IMR-90 (cell line): ENCODE data around the gene DIP2C. TPM values are rescaled to one million over a fixed set of nuclear protein-coding genes. Genes with fewer than 3 reads are reported as not detected.

Experiments
- ATAC-seq: fragments of 200-7000 bp; cut with Tn5 transposase; 2 replicates; pipeline ENCODE4 v1.9.1; 2020; ENCODE audit warnings: low read depth, mild to moderate bottlenecking, moderate library complexity
- BruUV-seq: library from RNA; stranded (reverse); fragments of 400-500 nt; replicated peaks from 2 replicates; lab custom pipeline; 2021; lab: Mats Ljungman, UMichigan
- CTCF ChIA-PET: fragments of 300-600 bp; formaldehyde crosslinking; extraction: SDS; loops from one replicate; lab custom pipeline; 2021; ENCODE audit warnings: antibody characterized with exemption; lab: Yijun Ruan, JAX
- POLR2A ChIA-PET: fragments of 300-600 bp; sonication (Branson Sonifier 250); formaldehyde crosslinking; loops from one replicate; lab custom pipeline; 2022; ENCODE audit warnings: antibody characterized with exemption; ENCODE audit not compliant: unreplicated experiment; lab: Charles Lee
- DNase-seq: peaks from one replicate; pipeline ENCODE4 v3.0.0; 2013
- H2AFZ ChIP-seq: replicated peaks from 2 replicates; pipeline ENCODE3; 2013; ENCODE audit warnings: low read length, mild to moderate bottlenecking; ENCODE audit not compliant: poor library complexity
- H2AK5ac ChIP-seq: 2 replicates; pipeline ENCODE4 v1.6.1; 2013; ENCODE audit warnings: low read depth, low read length, inconsistent platforms
- H2AK9ac ChIP-seq: replicated peaks from 2 replicates; pipeline ENCODE3; 2013; ENCODE audit warnings: mild to moderate bottlenecking, low read depth, low read length, moderate library complexity; ENCODE audit not compliant: poor library complexity
- H2BK120ac ChIP-seq: 2 replicates; pipeline ENCODE4 v1.6.1; 2013; ENCODE audit warnings: low read depth, low read length, inconsistent platforms
- H2BK15ac ChIP-seq: 3 replicates; pipeline ENCODE4 v1.6.1; 2013; ENCODE audit warnings: low read depth, low read length, inconsistent platforms
- H2BK20ac ChIP-seq: 2 replicates; pipeline ENCODE4 v1.6.1; 2013; ENCODE audit warnings: low read depth, mild to moderate bottlenecking, inconsistent platforms, low read length, moderate library complexity
- H2BK5ac ChIP-seq: 2 replicates; pipeline ENCODE4 v1.6.1; 2013; ENCODE audit warnings: mild to moderate bottlenecking, low read depth, low read length, inconsistent platforms; ENCODE audit not compliant: poor library complexity, severe bottlenecking
- H3K14ac ChIP-seq: replicated peaks from 2 replicates; pipeline ENCODE4 v1.6.1; 2013; ENCODE audit warnings: low read depth, low read length, inconsistent platforms
- H3K18ac ChIP-seq: 2 replicates; pipeline ENCODE4 v1.6.1; 2013; ENCODE audit warnings: low read depth, low read length, control low read depth
- H3K23ac ChIP-seq: 2 replicates; pipeline ENCODE4 v1.6.1; 2013; ENCODE audit warnings: low read depth, low read length, inconsistent platforms
- H3K27ac ChIP-seq: 2 replicates; pipeline ENCODE4 v1.5.1; 2013; ENCODE audit warnings: mild to moderate bottlenecking, control low read depth, low read length; ENCODE audit not compliant: insufficient read depth
- H3K27me3 ChIP-seq: 2 replicates; pipeline ENCODE4 v1.6.1; 2013; ENCODE audit warnings: low read length; ENCODE audit not compliant: control insufficient read depth, insufficient read depth
- H3K36me3 ChIP-seq: 2 replicates; pipeline ENCODE4 v1.6.1; 2013; ENCODE audit warnings: low read length, mixed read lengths; ENCODE audit not compliant: control insufficient read depth, insufficient read depth
- H3K4ac ChIP-seq: 2 replicates; pipeline ENCODE4 v1.6.1; 2013; ENCODE audit warnings: low read depth, low read length, inconsistent platforms
- H3K4me1 ChIP-seq: 2 replicates; pipeline ENCODE4 v1.6.1; 2013; ENCODE audit warnings: low read length, mixed read lengths; ENCODE audit not compliant: control insufficient read depth, insufficient read depth
- H3K4me2 ChIP-seq: 2 replicates; pipeline ENCODE4 v1.6.1; 2013; ENCODE audit warnings: low read depth, mild to moderate bottlenecking, control low read depth, low read length, moderate library complexity
- H3K4me3 ChIP-seq: 2 replicates; pipeline ENCODE4 v1.5.1; 2013; ENCODE audit warnings: low read depth, mild to moderate bottlenecking, control low read depth, low read length, moderate library complexity; ENCODE audit not compliant: insufficient read depth
- H3K56ac ChIP-seq: 2 replicates; pipeline ENCODE4 v1.6.1; 2013; ENCODE audit warnings: low read length, inconsistent platforms; ENCODE audit not compliant: insufficient read depth; ENCODE audit errors: extremely low read depth
- H3K79me1 ChIP-seq, 2 experiments: 2 replicates each; pipeline ENCODE4 v1.6.1; 2013; ENCODE audit warnings: low read length in 2 of 2, inconsistent platforms in 1 of 2, low read depth in 1 of 2
- H3K9ac ChIP-seq: 2 replicates; pipeline ENCODE4 v1.6.1; 2013; ENCODE audit warnings: low read depth, low read length, control low read depth
- H3K9me1 ChIP-seq: 2 replicates; pipeline ENCODE4 v1.6.1; 2013; ENCODE audit warnings: low read length, inconsistent platforms; ENCODE audit not compliant: insufficient read depth
- H3K9me3 ChIP-seq: 2 replicates; pipeline ENCODE4 v1.6.1; 2013; ENCODE audit warnings: low read length; ENCODE audit not compliant: control insufficient read depth, insufficient read depth
- H4K20me1 ChIP-seq: 2 replicates; pipeline ENCODE4 v1.6.1; 2013; ENCODE audit warnings: low read length, inconsistent platforms; ENCODE audit not compliant: insufficient read depth
- H4K5ac ChIP-seq: 2 replicates; pipeline ENCODE4 v1.6.1; 2013; ENCODE audit warnings: mild to moderate bottlenecking, low read depth, low read length, control low read depth
- H4K8ac ChIP-seq, 2 experiments: 2 replicates each; pipeline ENCODE4 v1.6.1; 2013; ENCODE audit warnings: low read depth in 2 of 2, low read length in 2 of 2, control low read depth in 1 of 2, inconsistent platforms in 1 of 2
- H4K91ac ChIP-seq: 2 replicates; pipeline ENCODE4 v1.6.1; 2013; ENCODE audit warnings: low read depth, low read length, inconsistent platforms; ENCODE audit not compliant: insufficient read depth
- BHLHE40 ChIP-seq: fragments of 150-350 bp; IDR thresholded peaks from 2 replicates; pipeline ENCODE4 v1.6.1; 2016; ENCODE audit warnings: mild to moderate bottlenecking, low read depth, low read length
- CEBPB ChIP-seq: IDR thresholded peaks from 2 replicates; pipeline ENCODE4 v1.6.1; 2012; ENCODE audit warnings: low read depth, low read length, improper control_type of control experiment
- CHD1 ChIP-seq: IDR thresholded peaks from 2 replicates; pipeline ENCODE4 v1.6.1; 2012; ENCODE audit warnings: low read depth, low read length, improper control_type of control experiment
- CTCF ChIP-seq: conservative IDR thresholded peaks from 2 replicates; pipeline ENCODE4 v1.5.1; 2012; ENCODE audit warnings: mild to moderate bottlenecking, low read depth, low read length, improper control_type of control experiment
- FOS ChIP-seq: fragments of 150-350 bp; IDR thresholded peaks from 2 replicates; pipeline ENCODE4 v1.6.1; 2016; ENCODE audit warnings: low read depth, low read length
- MAFK ChIP-seq: IDR thresholded peaks from 2 replicates; pipeline ENCODE4 v1.6.1; 2012; ENCODE audit warnings: low read depth, low read length, improper control_type of control experiment
- MAZ ChIP-seq: IDR thresholded peaks from 2 replicates; pipeline ENCODE4 v1.6.1; 2012; ENCODE audit warnings: low read depth, mild to moderate bottlenecking, low read length, improper control_type of control experiment, moderate library complexity, borderline replicate concordance
- RAD21 ChIP-seq: IDR thresholded peaks from 2 replicates; pipeline ENCODE4 v1.6.1; 2012; ENCODE audit warnings: low read length, improper control_type of control experiment
- RFX5 ChIP-seq: IDR thresholded peaks from 2 replicates; pipeline ENCODE4 v1.8.0; 2012; ENCODE audit warnings: low read depth, mild to moderate bottlenecking, low read length, moderate library complexity
- WGBS, 2 experiments: methylation state at CpG; one replicate each; pipeline versions ENCODE4 v1.1.5 to v1.1.7; 2013; ENCODE audit warnings: missing lambda C conversion rate in 2 of 2; ENCODE audit not compliant: insufficient read length in 1 of 2; ENCODE audit errors: extremely low coverage in 2 of 2; 5-methylcytosine and 5-hydroxymethylcytosine counted together
- dilution Hi-C: fragments of 300-500 bp; cut with HindIII; formaldehyde crosslinking; loops from one replicate; pipeline ENCODE4 v1.14.3; 2018; ENCODE audit warnings: low sequenced_read_pairs; ENCODE audit not compliant: unreplicated experiment
- in situ Hi-C: fragments of 300-500 bp; cut with MboI; formaldehyde crosslinking; loops from 3 replicates; pipeline ENCODE4 v1.14.3; 2019; ENCODE audit warnings: low sequenced_read_pairs, inconsistent platforms, mixed read lengths
- intact Hi-C: fragments of 100-400 bp; cut with micrococcal nuclease; formaldehyde crosslinking; loops from 2 replicates; pipeline ENCODE4 v1.10.0; 2022
- polyA plus RNA-seq, 3 experiments: library from polyadenylated mRNA; depleted of rRNA; stranded (reverse); fragments of >200 nt; gene quantifications; 2 replicates each; pipeline ENCODE4 v1.2.3, GENCODE V29; 2012; ENCODE audit warnings: low replicate concordance in 1 of 3
- total RNA-seq: library from RNA; depleted of rRNA; stranded (reverse); fragments of >200 nt; gene quantifications from 2 replicates; pipeline ENCODE4 v1.2.3, GENCODE V29; 2012
- TF ChIP-seq, protein P1 (sequence below): fragments of 150-350 bp; IDR thresholded peaks from 2 replicates; pipeline ENCODE4 v1.6.1; 2017; ENCODE audit warnings: mild to moderate bottlenecking, antibody characterized with exemption, low read length, low read depth

DIP2C gene
- total and polyA plus RNA-seq, 2 of the 4 experiments (the other 2 are of a cell fraction): 8.6 to 17.3 TPM

DNA sequence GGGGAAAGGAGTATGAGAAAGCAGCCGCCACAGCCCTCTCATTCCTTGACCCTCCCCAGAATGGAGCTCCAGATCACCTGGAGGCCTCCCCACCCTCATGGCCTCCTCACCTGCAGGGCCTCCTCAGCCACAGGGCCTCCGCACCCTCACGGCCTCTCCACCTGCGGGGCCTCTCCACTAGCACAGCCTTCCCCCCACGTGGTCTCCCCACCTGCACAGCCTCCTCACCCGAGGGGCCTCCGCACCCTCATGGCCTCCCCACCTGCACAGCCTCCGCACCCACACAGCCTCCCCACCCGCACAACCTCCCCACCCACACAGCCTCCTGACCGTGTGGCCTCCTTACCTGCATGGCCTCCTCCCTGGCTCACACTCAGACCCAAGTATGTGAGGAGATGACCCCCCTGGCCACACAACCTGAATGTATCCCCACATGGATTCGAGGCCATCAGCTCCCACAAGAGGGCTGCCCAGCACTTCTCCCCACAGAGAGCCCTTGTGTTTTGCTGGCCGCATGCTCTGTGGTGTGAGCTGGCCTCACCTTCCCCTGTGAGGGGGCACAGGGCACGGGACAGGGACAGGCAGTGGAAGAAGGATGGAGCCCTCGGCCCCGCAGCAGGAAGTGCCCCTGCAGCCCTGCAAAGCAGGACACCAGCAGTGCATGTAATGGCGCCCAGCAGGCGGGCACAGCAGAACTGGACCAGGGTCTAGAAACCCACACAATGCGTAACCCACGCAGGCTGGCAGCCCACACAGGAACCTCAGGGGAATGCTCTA, 3.1 kb downstream of the DIP2C start:
- no peak overlapping the region for H3K27ac ChIP-seq
- BruUV-seq: no TSS peak
- in situ Hi-C loops: loop anchor here (25.0 kb wide), 1 partner anchor 174 kb away; no protein-coding TSS in a partner anchor
- no peak overlapping the region for H3K56ac ChIP-seq
- no peak overlapping the region for H4K5ac ChIP-seq
- H2AFZ ChIP-seq: no peak overlapping the region
- H3K4ac ChIP-seq: peak overlapping the region; percentile 4; the same call in 1 of the 2 replicates
- peaks cover 8 to 63% of the 10 kb centered on the region in 2 experiments for H3K79me1 ChIP-seq
- no peak overlapping the region for H2BK120ac ChIP-seq
- no peak overlapping the region for H3K18ac ChIP-seq
- intact Hi-C loops: no loop called here
- no peak overlapping the region for H4K8ac ChIP-seq
- no peak for DNase-seq
- peaks cover 62% of the 10 kb centered on the region for H4K20me1 ChIP-seq
- no peak overlapping the region for H2BK5ac ChIP-seq
- H4K91ac ChIP-seq: no peak overlapping the region; the same call in 1 of the 2 replicates
- no peak overlapping the region for H3K23ac ChIP-seq
- H2AK5ac ChIP-seq: peak overlapping the region; percentile 39; the same call in 1 of the 2 replicates
- H2AK9ac ChIP-seq: no peak overlapping the region
- ChIA-PET CTCF (no interaction called here), POLR2A (no interaction called here)
- dilution Hi-C loops: no loop called here
- no peak for ATAC-seq
- WGBS, 2 experiments: 93% methylated on average over 3 of the region's 19 CpGs; no CpG with 5 or more reads in 1 of the 2 experiments
- no peaks in the 10 kb centered on the region for H3K9me3 ChIP-seq
- no peak overlapping the region for H2BK20ac ChIP-seq
- H3K27me3 ChIP-seq: no peaks in the 10 kb centered on the region
- no peak overlapping the region for H3K4me3 ChIP-seq
- 0 out of 2 replicates have a peak, but pooled peaks cover 2% of the 10 kb centered on the region for H3K36me3 ChIP-seq
- TF ChIP-seq CTCF: no peak
- no peak for TF ChIP-seq CHD1
- TF ChIP-seq BHLHE40: no peak
- no peak for TF ChIP-seq CEBPB
- TF ChIP-seq MAZ: no peak
- TF ChIP-seq, protein P1, sequence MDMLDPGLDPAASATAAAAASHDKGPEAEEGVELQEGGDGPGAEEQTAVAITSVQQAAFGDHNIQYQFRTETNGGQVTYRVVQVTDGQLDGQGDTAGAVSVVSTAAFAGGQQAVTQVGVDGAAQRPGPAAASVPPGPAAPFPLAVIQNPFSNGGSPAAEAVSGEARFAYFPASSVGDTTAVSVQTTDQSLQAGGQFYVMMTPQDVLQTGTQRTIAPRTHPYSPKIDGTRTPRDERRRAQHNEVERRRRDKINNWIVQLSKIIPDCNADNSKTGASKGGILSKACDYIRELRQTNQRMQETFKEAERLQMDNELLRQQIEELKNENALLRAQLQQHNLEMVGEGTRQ: no peak
- no peak for TF ChIP-seq RFX5
- TF ChIP-seq FOS: no peak
- TF ChIP-seq RAD21: no peak
- no peak for TF ChIP-seq MAFK
- peaks cover 27% of the 10 kb centered on the region for H3K9me1 ChIP-seq
- H3K9ac ChIP-seq: no peak overlapping the region
- H3K4me1 ChIP-seq: peaks cover 37% of the 10 kb centered on the region
- no peak overlapping the region for H2BK15ac ChIP-seq
- no peak overlapping the region for H3K4me2 ChIP-seq
- H3K14ac ChIP-seq: no peak overlapping the region; the same call in 1 of the 2 replicates
